CD4-positive, alpha-beta T cell treated with Interleukin-4 for 1 hour (primary cell): ENCODE measurements around the gene GBF1.
"Not testable (repeated sequence)": the region's sequence is repeated elsewhere in the genome, so short reads cannot be mapped to it uniquely, and the experiment has no call there.

Experiments used
- DNase-seq, 2 donors: peaks; one replicate each; pipeline ENCODE4 v3.0.0-alpha.2; 2020 to 2022

The GBF1 gene, protein sequence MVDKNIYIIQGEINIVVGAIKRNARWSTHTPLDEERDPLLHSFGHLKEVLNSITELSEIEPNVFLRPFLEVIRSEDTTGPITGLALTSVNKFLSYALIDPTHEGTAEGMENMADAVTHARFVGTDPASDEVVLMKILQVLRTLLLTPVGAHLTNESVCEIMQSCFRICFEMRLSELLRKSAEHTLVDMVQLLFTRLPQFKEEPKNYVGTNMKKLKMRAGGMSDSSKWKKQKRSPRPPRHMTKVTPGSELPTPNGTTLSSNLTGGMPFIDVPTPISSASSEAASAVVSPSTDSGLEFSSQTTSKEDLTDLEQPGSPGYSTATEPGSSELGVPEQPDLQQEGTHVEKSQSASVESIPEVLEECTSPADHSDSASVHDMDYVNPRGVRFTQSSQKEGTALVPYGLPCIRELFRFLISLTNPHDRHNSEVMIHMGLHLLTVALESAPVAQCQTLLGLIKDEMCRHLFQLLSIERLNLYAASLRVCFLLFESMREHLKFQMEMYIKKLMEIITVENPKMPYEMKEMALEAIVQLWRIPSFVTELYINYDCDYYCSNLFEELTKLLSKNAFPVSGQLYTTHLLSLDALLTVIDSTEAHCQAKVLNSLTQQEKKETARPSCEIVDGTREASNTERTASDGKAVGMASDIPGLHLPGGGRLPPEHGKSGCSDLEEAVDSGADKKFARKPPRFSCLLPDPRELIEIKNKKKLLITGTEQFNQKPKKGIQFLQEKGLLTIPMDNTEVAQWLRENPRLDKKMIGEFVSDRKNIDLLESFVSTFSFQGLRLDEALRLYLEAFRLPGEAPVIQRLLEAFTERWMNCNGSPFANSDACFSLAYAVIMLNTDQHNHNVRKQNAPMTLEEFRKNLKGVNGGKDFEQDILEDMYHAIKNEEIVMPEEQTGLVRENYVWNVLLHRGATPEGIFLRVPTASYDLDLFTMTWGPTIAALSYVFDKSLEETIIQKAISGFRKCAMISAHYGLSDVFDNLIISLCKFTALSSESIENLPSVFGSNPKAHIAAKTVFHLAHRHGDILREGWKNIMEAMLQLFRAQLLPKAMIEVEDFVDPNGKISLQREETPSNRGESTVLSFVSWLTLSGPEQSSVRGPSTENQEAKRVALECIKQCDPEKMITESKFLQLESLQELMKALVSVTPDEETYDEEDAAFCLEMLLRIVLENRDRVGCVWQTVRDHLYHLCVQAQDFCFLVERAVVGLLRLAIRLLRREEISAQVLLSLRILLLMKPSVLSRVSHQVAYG (N-terminal part only)

DNA sequence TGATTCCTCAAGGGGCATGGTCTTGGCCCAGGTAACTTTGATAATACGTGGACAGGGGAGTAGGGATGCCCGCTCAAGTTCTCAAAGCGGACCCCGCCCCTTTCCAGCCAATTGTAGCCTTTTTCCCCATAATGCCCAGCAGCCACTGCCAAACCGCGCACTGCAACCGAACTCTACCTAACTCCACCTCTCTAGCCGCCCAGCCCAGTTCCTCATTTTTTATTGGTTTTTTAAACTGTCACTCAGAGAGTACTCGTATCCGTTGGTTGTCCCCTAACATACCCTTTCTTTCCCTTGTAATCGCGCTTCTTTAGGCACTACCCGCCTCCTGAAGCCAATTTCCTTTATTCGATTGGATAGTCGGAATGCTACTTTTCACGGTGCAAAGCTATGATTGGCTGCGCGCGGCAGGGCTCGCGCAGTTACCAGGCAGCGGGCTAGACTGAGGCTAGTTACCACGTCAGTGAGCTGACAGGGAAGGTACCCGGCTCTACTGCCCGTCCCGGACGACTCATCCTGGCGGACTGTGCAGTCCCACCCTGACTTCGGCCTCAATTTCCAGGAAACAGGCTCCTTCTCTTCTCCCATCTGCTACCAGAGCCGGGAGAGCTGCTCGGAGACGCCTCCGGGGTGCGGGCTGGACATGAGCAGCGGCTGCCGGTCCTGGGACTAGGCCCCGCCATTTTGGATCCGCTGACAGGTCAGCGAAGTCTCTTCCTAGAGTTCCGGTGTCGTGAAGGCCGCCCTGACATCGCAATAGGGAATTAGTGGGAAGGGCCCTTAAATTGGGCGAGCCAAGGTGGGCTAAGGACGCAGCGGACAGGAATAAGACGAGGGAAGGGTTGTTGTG is at the start of gene GBF1:
Gene GBF1, plus strand, starts transcription at position 451 of the 850 bp plus-strand sequence. CDS start 13,407 bp downstream, outside the sequence.
- DNase-seq, result peak; percentile 96 to 99

DNA sequence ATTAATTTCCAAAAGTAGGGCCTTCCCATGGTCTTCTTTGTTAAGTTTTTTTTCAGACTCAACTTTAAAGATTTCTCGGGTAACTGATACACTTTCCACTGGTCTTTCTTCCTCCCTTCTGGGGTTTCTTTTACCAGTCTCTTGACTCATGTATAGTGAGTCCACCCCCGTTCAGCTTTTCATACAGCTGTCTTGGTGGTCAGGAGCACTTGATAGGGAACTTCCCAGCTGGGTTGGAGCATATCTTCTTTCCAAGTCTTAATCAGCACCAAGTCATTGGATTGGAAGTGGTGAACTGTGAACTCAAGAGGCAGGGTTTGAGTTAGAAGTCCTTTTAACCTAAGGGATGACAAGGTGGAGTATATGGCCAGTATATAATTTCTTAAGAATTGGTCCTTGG is 48.4 kb upstream of the GBF1 start:
- no peak for DNase-seq

DNA sequence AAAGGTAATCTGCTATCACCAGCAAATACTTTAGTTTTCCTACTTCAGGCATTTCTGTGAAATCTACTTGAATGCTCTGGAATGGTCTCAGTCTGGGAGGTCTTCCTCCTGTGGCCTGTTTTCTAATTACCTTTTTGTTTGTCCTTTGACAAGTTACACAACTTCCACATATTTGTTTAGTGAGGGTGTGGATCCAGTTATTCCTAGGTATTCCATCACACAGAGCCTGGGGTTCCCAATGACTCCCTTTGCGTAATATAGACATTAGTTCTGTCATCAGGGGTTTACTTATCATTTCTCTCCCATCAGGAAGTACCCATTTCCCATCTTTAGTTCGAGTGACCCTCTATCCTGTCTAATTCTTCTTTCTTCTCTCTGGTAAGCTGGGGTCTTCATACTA is 47.3 kb upstream of the GBF1 start:
- DNase-seq, result no peak

DNA sequence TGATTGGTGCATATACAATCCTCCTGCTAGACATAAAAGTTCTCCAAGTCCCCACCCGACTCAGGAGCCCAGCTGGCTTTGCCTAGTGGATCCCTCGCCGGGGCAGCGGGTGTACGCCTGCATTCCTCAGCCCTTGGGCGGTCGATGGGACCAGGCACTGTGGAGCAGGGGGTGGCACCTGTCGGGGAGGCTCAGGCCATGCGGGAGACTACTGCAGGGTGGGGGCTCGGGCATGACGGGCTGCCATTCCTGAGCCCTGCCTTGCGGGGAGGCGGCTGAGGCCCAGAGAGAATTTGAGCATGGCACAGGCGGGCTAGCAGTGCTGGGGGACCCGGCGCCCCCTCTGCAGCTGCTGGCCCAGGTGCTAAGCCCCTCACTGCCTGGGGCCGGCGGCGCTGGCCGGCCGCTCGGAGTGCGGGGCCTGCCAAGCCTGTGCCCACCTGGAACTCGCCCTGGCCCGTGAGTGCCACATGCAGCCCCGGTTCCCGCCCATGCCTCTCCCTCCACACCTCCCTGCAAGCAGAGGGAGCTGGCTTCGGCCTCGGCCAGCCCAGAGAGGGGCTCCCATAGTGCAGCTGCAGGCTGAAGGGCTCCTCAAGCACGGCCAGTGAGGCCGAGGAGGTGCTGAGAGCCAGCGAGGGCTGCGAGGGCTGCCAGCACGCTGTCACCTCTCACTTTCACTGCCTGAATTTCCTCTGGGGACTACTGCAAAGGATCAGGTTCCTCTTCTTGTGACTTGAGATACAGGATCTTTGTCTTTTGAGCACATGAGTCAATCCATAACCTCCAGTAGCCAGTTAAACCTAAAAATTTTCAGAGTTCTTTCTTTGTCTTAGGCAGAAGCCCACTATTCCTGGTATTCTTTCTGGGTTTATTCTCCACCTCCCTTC is 44.3 kb upstream of the GBF1 start:
- DNase-seq, result no peak

DNA sequence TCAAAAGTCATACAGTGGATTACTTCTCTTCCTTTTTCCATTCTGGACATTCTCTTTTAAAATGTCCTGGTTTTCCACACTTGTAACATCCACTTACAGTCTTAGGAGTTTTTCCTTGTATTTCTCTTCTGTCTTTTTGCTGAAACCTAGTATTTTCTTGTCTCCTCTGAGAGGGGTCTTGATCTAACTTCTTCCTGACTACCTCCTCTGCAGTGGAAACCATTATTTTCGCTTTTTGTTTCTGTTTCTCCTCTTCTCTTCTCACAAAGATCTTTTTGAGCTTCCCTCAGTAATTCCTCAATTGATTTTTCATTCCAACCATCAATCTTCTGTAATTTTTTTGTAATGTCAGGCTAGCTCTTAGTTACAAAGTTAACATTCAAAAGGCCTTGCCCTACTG is 42.9 kb upstream of the GBF1 start:
- DNase-seq, result no peak

DNA sequence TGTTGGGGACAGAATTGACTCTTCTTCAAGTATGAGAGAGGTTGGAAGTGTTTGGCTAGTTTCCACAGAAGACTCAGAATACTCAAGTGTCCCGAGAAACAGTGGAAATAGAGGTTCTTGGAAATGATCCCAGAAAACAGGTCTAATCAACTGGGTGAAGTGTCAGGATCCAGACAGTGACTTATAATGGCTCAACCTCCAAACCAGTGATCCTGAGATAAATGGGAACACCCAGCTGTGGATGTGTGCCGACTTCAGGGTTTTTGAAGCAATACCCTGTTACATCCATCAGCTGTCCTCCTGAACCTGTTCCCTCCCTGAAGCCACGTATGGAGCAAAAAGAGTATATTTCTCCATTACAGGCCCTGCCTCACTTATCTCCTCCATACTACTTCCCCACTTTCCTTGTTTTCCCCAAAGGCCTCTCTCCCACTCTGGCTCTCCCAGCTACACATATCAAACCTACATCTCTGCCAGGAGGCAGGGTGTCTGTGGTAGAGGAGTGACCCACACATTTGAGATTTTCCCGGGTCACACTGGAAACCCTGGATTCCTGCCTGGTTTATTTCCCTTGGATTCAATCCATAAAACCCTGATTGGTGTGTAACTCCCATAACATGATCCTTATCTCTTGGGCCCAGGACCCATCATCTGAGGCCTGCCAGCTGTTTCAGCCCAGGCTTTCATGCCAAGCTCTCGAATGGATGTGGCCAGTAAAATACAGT is 36.9 kb upstream of the GBF1 start:
- DNase-seq, result no peak

DNA sequence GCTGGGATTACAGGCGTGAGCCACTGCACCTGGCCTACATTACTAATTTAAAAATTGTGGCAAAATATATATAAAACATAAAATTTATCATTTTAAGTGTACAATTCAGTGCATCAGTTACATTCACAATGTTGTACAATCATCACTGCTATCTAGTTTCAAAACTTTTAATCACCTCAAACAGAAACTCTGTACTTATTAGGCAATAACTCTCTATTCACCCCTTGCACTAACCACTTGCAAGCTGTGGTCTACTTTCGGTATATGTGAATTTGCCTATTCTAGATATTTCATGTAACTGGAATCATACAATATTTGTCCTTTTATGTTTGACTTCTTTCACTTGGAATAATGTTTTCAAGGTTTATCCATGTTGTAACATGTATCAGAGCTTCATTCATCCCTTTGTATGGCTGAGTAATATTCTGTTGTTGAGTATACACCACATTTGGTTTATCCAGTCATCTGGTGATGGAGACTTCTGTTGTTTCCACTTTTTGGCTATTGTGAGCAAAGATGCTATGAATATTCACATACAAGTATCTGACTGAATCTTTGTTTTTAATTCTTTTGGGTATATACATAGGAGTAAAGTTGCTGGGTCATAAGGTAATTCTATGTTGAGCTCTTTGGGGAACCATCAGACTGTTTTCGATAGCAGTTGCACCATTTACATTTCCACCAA is 33.6 kb upstream of the GBF1 start:
- no peak for DNase-seq

DNA sequence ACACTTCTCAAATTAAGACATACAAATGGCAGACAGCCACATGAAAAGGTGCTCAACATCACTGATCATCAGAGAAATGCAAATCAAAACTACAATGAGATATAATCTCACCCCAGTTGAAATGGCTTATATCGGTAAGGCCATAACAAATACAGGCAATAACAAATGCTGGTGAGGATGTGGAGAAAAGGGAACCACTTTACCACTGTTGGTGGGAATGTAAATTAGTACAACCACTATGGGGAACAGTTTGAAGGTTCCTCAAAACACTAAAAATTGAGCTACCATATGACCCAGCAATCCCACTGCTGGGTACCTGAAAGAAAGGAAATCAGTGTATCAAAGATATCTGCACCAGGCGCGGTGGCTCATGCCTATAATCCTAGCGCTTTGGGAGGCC is 31.7 kb upstream of the GBF1 start:
- not testable (repeated sequence) for DNase-seq

DNA sequence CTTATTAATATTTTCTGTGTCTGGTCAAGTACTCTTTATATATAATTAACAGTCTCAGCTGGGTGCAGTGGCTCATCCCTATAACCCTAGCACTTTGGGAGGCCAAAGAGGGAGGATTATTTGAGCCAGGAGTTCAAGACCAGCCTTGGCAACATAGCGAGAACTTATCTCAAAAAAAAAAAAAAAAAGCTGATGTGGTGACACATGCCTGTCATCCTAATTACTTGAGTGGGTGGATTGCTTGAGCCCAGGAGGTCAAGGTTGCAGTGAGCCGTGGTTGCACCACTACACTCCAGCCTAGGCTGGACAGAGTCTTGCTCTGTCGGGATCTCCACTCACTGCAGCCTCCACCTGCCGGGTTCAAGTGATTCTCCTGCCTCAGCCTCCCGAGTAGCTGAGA is 26.0 kb upstream of the GBF1 start:
- DNase-seq, result no peak

DNA sequence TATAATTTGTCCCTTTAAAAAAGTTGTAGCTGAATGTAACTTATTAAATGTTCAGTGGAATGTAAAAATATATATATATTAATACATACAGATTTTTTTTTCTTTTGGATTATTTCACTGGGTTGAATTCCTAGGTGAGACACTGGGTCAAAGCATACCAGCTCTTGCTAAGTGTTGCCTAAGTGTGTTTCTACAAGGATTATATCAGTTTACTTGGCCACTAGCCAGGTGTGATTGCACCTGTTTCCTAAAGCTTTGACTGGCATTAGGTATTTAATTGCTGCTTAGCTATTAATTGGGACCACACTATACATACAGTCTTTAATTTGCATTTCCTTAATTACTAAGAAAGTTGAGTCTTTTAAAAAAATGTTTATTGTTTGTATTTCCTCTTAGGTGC is 24.7 kb upstream of the GBF1 start:
- DNase-seq, result no peak

DNA sequence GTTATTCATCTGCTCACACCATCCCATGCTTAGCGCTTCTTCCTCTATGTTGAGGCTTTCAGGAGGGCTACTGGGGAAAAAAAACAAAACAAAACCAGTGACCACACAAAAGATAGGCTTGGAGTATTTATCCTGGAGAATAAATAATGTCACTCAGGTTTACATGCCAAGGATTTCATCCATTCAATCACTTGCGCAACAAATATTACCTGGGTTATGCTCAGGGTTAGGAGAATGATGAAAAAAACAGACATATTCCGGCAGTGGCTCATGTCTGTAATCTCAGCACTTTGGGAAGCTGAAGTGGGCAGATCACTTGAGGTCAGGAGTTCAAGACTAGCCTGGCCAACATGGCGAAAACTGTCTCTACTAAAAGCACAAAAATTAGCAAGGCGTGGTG is 22.5 kb upstream of the GBF1 start:
- no peak for DNase-seq

DNA sequence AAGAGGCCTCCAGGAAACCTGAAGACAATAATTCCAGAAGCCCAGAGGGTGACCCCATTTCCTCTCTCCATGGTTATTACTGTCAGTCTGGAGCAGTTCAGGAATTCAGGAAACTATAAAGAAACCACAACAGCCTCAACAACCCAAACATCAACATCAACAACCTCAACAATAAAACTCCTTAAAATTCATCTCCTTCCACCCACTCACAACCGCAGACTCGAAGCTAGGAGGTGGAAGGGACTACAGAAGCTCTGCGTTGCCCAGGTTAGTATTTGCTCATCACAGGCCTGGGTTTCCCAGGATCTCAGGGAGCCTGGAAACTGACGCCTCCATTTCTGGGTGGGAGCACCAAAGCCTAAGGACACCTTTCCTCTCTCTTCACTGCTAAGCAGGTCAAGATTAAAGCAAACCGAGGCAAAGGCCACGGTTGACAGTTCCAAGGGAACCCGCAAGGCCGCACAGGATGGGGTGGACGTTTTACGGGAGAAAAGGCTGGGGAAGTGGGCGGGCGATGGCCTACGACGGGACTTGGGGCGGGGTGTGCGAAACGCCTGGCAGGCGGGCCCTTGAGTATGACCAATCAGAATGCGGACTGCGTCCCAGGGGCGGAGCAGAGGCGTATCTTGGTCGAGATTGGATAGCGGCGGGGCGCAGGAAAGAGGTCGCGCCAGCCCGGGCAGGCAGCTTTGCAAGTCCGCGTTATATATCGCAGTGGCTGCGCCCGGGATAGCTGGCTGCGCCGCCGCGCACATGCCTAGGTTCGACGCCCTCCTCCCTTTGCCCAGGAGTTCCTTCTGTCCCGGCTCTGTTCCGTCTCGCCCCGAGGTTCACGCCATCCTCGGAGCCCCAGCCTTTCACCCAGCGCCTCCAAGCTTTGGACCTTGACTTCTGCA is 19.4 kb upstream of the GBF1 start, which contains the start of gene ELOVL3:
Gene ELOVL3, plus strand, starts transcription at position 654 of the 896 bp plus-strand sequence. CDS start 250 bp downstream, outside the sequence.
- DNase-seq, result peak; percentile 90 to 93

DNA sequence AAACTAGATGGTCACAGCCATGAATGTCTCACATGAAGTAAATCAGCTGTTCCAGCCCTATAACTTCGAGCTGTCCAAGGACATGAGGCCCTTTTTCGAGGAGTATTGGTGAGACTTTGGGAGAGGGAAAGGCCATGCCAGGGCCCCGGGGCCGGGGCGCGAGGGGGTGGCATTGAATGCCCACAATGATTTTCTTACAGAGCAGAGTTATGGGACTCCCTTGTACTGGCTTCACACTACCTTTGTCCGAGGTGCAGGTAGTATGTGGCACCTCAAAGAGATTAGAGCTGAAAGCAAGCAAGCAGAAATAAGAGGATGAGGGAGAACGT is 18.8 kb upstream of the GBF1 start:
- no peak for DNase-seq

DNA sequence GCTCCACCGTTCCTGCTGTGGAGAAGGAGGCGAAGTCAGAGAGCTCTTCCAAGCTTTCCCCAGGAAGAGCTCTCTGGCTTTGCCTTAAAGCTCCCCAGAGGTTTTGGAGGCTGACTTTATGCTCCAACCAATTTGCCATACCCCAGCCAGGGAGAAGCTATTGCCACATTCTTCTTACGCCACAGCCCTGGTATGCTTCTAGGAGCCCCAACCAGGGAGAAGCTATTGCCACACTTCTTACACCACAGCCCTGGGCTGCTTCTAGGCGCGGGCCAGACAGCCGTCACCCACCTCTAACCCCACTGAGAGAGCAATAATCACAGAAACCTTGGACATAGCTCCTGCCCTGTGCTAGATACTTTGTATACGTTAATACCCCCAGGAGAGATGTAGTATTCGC is 18.3 kb upstream of the GBF1 start:
- peak in 1 of 2 donors; percentile 40 for DNase-seq

DNA sequence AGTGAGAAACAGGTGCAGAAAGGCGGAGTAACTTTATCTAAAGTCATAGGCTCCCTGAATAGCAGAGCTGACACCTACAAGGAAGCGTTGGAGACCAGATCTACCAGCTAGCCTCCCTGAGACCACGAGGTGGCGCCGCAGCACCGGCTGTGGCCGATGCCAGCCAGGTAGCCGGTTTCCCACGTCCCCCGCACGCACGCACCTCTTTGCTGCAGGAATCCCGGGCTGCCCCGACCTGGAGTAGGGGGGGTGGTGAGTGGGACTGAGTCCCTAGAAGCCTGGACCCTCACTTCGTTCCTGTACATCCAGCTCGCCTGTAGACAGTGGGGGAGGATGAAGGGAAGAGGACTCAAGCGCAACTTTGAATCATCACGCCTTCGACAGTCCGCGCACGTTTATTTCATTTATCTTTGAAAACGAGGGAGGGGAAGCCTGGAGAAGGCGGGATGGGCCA is 15.5 kb upstream of the GBF1 start:
- peak; percentile 86 to 87 for DNase-seq

DNA sequence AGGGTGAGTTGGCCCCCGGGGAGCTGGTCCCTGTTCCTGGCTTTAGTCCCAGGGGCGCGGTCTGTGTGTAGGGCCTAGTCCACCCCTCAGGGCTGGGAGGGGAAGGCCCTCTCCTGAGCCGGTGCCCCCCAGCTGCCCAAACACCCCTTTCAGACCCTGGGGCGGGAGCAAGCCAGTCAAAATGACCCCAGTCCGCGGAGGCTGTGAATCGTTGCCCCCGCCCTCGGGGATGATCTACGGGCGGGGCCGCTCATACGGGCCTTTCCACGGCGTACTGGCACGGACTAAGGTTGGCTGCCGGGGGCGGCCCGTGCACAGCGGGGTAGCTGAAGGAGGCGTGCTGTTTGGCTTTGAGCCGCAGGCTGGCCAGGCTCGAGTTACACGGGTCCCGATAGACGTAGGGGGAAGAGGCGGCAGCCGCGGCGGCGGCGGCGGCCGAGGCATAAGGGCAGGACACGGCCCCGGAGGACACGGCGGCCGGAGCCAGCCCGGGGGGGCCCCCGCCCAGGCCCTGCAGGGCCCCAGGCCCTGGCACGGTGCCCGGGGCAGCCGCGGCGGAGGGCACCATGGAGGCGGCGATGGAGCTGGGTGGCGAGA is 15.0 kb upstream of the GBF1 start:
- peak in 1 of 2 donors; percentile 27 for DNase-seq

DNA sequence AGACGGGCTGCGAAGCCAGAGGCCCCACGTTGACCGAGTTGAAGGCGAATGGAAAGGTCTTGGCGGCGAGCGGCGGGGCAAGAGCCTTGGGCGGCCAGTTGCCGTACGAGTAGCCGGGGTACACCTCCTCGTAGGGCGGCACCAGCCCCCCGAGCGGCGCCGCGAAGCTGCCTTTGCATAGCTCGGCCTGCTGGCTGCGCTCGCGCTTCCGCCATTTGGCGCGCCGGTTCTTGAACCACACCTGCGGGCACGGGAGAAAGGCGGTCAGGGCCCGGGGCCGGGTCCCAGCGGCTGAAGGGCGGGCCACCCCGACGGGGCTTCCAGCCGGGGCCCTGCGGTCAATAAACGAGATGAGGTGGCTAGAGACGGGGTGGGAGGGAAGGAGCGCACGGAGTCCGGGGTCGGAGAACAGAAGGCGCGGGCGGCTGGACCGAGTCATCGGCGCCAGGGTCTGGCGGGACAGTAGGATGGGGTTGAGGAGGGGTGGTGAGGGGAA is 14.4 kb upstream of the GBF1 start:
- DNase-seq, result peak; percentile 25 to 50
